ENCODE results near the gene CITED4. TPM values are rescaled to one million over a fixed set of nuclear protein-coding genes. Genes with fewer than 3 reads are reported as not detected.
"Not testable (repeated sequence)": the region's sequence is repeated elsewhere in the genome, so short reads cannot be mapped to it uniquely, and the experiment has no call there.

Gene CITED4, protein sequence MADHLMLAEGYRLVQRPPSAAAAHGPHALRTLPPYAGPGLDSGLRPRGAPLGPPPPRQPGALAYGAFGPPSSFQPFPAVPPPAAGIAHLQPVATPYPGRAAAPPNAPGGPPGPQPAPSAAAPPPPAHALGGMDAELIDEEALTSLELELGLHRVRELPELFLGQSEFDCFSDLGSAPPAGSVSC
- 4.6 TPM for total RNA-seq

- DNase-seq (ENCODE audit: low read depth in 2 of 3, low spot score in 2 of 3), result peak; percentile 91 to 96 (median 95)
Observed at GRCh38 chr1:40862008-40862863, at the start of gene CITED4. TSS of gene CITED4 (minus strand) at chr1:40862363. CDS start at chr1:40862127, 236 bp downstream.

GRCh38 chr1:40911105-40911504 is 48.9 kb upstream of the CITED4 start:
- no peak for DNase-seq (ENCODE audit: low read depth in 2 of 3, low spot score in 2 of 3)

DNA sequence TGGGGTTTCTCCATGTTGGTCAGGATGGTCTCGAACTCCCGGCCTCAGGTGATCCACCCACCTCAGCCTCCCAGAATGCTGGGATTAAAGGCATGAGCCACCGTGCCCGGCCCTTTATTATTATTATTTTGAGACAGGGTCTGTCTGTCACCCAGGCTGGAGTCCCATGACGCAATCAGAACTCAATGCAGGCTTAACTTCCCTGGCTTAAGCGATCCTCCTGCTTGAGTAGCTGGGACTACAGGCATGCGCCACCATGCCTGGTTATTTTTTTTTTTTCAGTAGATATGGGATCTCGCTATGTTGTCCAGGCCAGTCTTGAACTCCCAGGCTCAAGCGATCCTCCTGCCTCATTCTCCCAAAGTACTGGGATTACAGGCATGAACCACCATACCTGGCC is 47.1 kb upstream of the CITED4 start:
- DNase-seq (ENCODE audit: low read depth in 2 of 3, low spot score in 2 of 3), result no peak

- DNase-seq (ENCODE audit: low read depth in 2 of 3, low spot score in 2 of 3), result no peak
Observed at GRCh38 chr1:40908350-40908749, 46.2 kb upstream of the CITED4 start.

GRCh38 chr1:40907899-40908298 is 45.7 kb upstream of the CITED4 start:
- DNase-seq (ENCODE audit: low read depth in 2 of 3, low spot score in 2 of 3), result no peak

GRCh38 chr1:40906781-40907400 is 44.7 kb upstream of the CITED4 start:
- no peak for DNase-seq (ENCODE audit: low read depth in 2 of 3, low spot score in 2 of 3)

DNA sequence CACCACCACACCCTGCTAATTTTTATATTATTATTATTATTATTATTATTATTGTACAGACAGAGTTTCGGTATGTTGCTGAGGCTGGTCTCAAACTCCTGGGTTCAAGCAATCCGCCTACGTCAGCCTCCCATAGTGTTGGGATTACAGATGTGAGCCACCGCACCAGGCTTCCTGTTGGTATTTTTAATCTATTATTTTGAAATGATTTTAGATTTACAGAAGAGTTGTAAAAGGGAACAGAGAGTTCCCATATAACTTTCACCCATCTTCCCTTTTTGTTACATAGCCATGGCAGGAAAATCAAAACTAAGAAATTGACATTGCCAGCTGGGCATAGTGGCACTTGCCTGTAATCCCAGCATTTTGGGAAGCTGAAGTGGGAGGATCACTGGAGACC is 42.9 kb upstream of the CITED4 start:
- DNase-seq (ENCODE audit: low read depth in 2 of 3, low spot score in 2 of 3), result no peak

GRCh38 chr1:40903106-40903505 is 40.9 kb upstream of the CITED4 start:
- DNase-seq (ENCODE audit: low read depth in 2 of 3, low spot score in 2 of 3), result no peak

- DNase-seq (ENCODE audit: low read depth in 2 of 3, low spot score in 2 of 3), result no peak
Observed at GRCh38 chr1:40901886-40902852, 40.0 kb upstream of the CITED4 start.

DNA sequence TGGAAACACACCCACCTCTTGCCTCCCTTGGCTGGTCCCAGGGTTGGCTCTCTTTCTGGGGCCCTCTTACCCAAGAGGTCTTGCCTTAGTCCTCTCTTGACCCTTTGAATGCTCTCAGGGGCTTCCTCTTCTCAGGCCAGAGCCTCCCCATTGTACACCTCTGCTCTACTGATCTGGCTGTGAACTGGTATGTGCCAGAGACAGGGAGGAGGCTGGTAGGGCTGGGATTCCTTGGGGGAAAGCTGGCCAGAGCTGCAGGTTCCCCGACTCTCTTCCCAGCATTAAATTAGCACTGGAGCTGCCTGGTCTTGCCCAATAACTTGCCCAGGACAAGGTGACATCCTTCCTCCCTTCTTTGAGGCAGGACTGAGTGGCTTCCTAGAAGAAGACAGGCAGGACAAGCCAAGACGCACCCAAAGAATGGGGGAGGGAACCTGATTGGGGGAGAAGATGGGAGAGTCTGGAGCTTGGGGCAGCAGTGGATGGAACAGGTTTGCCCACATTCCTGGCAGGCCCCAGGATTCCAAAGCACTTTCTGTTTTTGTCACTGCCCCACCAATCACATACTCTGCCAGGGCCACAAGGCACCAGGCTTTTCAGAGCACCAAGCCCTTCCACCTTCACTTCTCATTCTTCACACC is 37.2 kb upstream of the CITED4 start:
- no peak for DNase-seq (ENCODE audit: low read depth in 2 of 3, low spot score in 2 of 3)

DNA sequence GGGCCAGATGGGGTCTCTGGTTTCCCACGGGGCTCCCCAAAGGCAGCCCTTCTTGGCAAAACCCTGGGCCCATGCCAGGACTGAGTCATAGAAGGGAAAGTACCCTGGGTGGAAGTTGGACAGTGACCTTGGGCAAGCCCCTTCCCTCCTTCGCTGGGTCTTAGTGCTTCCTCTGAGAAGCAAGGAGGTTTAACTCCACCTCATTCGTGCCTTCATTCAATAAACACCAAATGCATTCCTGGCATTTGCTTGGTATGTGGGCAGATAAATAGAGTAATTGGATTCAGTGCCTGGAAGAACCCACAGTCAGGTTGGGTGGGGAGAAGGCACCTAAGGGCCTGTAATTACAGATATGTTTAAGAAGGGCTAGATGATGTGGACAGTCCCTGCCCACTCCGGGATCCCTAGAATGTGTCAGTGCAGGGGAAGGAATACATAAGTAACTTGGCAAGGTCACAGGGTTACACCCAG is 36.3 kb upstream of the CITED4 start:
- peak in 2 of 3 donors; percentile 28 to 41 for DNase-seq (ENCODE audit: low read depth in 2 of 3, low spot score in 2 of 3)

DNA sequence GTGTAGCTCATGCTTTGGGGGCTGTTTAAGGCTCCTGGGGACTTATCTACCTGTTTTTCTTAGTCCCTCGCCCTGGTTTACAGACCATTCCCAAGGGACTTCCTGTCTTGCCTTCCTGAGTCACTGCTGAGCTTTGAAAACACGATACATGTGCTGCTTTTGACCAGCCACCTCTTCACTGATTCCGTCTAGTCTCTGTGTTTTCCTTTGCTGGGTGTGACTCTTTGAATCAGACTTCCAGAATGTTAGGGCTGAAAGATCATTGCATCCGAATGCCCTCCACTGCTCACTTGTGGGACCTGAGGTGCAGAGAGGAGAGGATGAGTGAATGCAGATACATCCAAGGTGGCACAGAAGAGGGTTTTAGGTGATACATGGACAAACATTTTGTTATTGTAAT is 35.4 kb upstream of the CITED4 start:
- DNase-seq (ENCODE audit: low read depth in 2 of 3, low spot score in 2 of 3), result no peak

DNA sequence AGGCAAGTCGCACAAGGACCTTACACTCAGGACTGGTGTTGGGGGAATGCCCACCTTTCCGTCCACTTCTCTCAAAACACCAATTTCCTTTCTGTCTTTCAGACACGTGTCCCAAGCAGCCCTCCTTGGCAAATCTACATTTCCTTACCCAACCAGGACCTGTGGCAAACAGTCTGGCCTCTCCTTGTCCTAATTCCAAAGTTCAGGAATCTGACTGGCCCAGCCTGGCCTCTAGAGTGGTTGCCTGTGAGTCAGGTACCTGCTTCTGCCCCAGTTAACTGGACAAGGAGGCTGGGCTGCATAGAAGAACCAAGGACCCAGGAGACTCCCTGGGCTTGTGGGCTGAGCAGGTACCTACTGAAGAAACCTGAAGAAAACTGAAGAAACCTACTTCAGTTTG is 34.3 kb upstream of the CITED4 start:
- no peak for DNase-seq (ENCODE audit: low read depth in 2 of 3, low spot score in 2 of 3)

DNA sequence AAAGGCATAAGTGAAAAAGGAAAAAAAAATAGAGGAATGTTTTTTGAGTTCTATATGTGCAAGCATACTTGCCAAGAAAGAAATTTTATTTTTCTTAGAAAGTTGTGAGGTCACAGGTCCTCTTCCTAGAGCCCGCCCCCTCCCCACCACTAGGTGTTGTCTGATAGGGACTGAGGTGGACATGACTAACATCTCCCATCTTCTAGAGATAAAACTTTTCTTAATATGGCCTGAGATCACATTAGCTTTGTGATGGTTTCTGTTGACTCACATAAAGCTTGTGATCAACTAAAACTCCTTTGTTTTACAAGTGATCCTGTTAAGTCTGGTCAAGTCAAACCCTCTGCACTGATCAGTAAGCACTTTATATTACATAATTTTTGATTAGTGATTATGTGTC is 33.4 kb upstream of the CITED4 start:
- DNase-seq (ENCODE audit: low read depth in 2 of 3, low spot score in 2 of 3), result no peak

DNA sequence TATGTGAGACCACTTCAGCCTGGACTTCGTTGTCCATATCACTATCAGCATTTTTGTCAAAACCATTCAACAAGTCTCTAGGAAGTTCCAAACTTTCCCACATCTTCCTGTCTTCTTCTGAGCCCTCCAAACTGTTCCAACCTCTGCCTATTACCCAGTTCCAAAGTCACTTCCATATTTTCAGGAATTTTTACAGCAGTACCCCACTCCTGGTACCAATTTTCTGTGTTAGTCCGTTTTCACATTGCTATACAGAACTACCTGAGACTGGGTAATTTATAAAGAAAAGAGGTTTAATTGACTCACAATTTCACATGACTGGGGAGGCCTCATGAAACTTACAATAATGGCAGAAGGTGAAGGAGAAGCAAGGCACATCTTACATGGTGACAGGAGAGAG is 32.7 kb upstream of the CITED4 start:
- DNase-seq (ENCODE audit: low read depth in 2 of 3, low spot score in 2 of 3), result not testable (repeated sequence)

GRCh38 chr1:40894455-40894854 is 32.3 kb upstream of the CITED4 start:
- no peak for DNase-seq (ENCODE audit: low read depth in 2 of 3, low spot score in 2 of 3)

DNA sequence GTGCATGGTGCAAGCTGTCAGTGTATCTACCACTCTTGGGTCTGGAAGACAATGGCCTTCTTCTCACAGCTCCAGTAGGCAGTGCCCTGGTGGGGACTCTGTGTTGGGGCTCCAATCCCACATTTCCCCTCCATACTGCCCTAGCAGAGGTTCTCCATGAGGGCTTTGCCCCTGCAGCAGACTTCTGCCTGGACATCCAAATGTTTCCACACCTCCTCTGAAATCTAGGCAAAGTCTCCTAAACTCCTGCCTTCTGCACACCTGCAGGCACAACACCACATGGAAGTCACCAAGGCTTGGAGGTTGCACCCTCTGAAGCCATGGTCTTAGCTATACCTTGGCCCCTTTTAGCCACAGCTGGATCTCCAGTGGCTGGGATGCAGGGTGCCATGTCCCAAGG is 31.8 kb upstream of the CITED4 start:
- no peak for DNase-seq (ENCODE audit: low read depth in 2 of 3, low spot score in 2 of 3)

DNA sequence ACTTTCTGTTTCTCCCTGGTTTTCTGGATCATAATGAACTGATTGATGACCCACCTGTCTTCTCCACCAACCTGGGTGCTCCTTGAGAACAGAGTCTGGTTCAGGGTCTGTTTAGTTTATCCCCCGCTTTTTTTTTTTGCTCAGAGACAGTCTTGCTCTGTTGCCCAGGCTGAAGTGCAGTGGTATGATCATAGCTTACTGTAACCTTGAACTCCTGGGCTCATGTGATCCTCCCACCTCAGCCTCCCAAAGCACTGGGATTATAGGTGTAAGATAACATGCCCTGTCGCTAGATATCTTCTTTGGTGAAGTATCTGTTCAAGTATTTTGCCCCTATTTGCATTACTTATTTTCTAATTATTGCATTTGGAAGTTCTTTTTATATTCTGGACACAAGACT is 30.2 kb upstream of the CITED4 start:
- no peak for DNase-seq (ENCODE audit: low read depth in 2 of 3, low spot score in 2 of 3)

DNA sequence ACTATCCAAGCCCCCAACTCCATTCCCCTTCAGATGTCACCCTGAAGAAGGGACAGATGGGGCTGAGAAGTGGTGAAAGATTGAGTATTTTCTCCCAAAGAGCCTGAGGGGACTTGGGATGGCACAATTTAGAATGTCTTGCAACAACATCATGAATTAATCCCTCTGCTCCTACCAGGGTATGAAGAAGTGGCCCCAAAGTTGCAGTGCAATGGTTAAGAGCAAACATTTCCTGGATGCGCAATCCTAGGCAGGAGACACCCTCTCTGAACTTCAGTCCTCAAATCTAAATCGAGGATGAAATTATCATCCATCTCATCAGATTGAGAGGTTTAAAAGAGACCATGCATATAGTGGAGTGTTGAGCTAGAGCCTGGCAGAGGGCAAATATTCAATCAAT is 28.6 kb upstream of the CITED4 start:
- no peak for DNase-seq (ENCODE audit: low read depth in 2 of 3, low spot score in 2 of 3)

GRCh38 chr1:40887652-40888051 is 25.5 kb upstream of the CITED4 start:
- no peak for DNase-seq (ENCODE audit: low read depth in 2 of 3, low spot score in 2 of 3)
